ENCODE results near the gene COQ2. TPM values are rescaled to one million over a fixed set of nuclear protein-coding genes. Genes with fewer than 3 reads are reported as not detected.

The COQ2 gene
- total and polyA plus RNA-seq, 2 of the 13 experiments (the other 11 are each of a cell fraction or from before 2014, with no cell fraction given): 10.1 to 17.3 TPM

GRCh38 chr4:83284193-83285054 lies at the start of gene COQ2 (continued):
- TF ChIP-seq, protein P1, sequence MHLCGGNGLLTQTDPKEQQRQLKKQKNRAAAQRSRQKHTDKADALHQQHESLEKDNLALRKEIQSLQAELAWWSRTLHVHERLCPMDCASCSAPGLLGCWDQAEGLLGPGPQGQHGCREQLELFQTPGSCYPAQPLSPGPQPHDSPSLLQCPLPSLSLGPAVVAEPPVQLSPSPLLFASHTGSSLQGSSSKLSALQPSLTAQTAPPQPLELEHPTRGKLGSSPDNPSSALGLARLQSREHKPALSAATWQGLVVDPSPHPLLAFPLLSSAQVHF (CRISPR knock-in tag; IDR thresholded peaks at IDR 0.05): 0 out of 2 replicates have a peak, but pooled peaks have one; percentile 29
- TF ChIP-seq ZNF547 (CRISPR knock-in tag; IDR thresholded peaks at IDR 0.05): peak; percentile 91; the same call in 1 of the 2 replicates
- TF ChIP-seq E2F1 (CRISPR knock-in tag; IDR thresholded peaks at IDR 0.05): peak; percentile 84; the same call in 1 of the 2 replicates
- TF ChIP-seq, protein P2, sequence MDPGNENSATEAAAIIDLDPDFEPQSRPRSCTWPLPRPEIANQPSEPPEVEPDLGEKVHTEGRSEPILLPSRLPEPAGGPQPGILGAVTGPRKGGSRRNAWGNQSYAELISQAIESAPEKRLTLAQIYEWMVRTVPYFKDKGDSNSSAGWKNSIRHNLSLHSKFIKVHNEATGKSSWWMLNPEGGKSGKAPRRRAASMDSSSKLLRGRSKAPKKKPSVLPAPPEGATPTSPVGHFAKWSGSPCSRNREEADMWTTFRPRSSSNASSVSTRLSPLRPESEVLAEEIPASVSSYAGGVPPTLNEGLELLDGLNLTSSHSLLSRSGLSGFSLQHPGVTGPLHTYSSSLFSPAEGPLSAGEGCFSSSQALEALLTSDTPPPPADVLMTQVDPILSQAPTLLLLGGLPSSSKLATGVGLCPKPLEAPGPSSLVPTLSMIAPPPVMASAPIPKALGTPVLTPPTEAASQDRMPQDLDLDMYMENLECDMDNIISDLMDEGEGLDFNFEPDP (CRISPR knock-in tag; conservative IDR thresholded peaks at IDR 0.05): 0 out of 2 replicates have a peak, but pooled peaks have one; percentile 52
- TF ChIP-seq, protein P3, sequence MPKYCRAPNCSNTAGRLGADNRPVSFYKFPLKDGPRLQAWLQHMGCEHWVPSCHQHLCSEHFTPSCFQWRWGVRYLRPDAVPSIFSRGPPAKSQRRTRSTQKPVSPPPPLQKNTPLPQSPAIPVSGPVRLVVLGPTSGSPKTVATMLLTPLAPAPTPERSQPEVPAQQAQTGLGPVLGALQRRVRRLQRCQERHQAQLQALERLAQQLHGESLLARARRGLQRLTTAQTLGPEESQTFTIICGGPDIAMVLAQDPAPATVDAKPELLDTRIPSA (CRISPR knock-in tag; IDR thresholded peaks at IDR 0.05; ENCODE audit: borderline replicate concordance): no peak
- TF ChIP-seq DNMT3B (CRISPR knock-in tag; conservative IDR thresholded peaks at IDR 0.05): no peak
- no peak for TF ChIP-seq MAFG (CRISPR knock-in tag; IDR thresholded peaks at IDR 0.05)
- TF ChIP-seq NR1H2 (CRISPR knock-in tag; IDR thresholded peaks at IDR 0.05; ENCODE audit: borderline replicate concordance, low read depth): 0 out of 2 replicates have a peak, but pooled peaks have one; percentile 46
- peak; percentile 86; the same call in 1 of the 2 replicates for TF ChIP-seq RFXAP (CRISPR knock-in tag; IDR thresholded peaks at IDR 0.05; ENCODE audit: borderline replicate concordance)
- TF ChIP-seq ZKSCAN5 (CRISPR knock-in tag; IDR thresholded peaks at IDR 0.05): no peak
- TF ChIP-seq NAIF1 (CRISPR knock-in tag; IDR thresholded peaks at IDR 0.05; ENCODE audit: borderline replicate concordance): no peak
- TF ChIP-seq, protein P4, sequence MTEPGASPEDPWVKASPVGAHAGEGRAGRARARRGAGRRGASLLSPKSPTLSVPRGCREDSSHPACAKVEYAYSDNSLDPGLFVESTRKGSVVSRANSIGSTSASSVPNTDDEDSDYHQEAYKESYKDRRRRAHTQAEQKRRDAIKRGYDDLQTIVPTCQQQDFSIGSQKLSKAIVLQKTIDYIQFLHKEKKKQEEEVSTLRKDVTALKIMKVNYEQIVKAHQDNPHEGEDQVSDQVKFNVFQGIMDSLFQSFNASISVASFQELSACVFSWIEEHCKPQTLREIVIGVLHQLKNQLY (CRISPR knock-in tag; IDR thresholded peaks at IDR 0.05): no peak
- no peak for TF ChIP-seq PBX2 (CRISPR knock-in tag; IDR thresholded peaks at IDR 0.05)
- TF ChIP-seq TBP (CRISPR knock-in tag; IDR thresholded peaks at IDR 0.05): no peak
- no peak for TF ChIP-seq ZBTB33 (CRISPR knock-in tag; IDR thresholded peaks at IDR 0.05)
- TF ChIP-seq ZNF761 (CRISPR knock-in tag; conservative IDR thresholded peaks at IDR 0.05): peak; percentile 97
- TF ChIP-seq ZNF10 (CRISPR knock-in tag; IDR thresholded peaks at IDR 0.05; ENCODE audit: borderline replicate concordance, low read depth): no peak

All from HepG2 (cell line).